HG03521 (cell line): Measurements from ENCODE around the gene VCAN.
"Not testable (repeated sequence)": the region's sequence is repeated elsewhere in the genome, so short reads cannot be mapped to it uniquely, and the experiment has no call there.

Experiments
- ATAC-seq: cut with Tn5 transposase; IDR thresholded peaks from one replicate; pipeline ENCODE4 v1.9.1; 2021; ENCODE audit warnings: mild to moderate bottlenecking, moderate library complexity; ENCODE audit not compliant: unreplicated experiment

VCAN gene

GRCh38 chr5:83471405-83472212 is at the start of gene VCAN:
TSS of gene VCAN (plus strand) at chr5:83471744. CDS start at chr5:83483519, 11,775 bp downstream.
- no peak for ATAC-seq

DNA sequence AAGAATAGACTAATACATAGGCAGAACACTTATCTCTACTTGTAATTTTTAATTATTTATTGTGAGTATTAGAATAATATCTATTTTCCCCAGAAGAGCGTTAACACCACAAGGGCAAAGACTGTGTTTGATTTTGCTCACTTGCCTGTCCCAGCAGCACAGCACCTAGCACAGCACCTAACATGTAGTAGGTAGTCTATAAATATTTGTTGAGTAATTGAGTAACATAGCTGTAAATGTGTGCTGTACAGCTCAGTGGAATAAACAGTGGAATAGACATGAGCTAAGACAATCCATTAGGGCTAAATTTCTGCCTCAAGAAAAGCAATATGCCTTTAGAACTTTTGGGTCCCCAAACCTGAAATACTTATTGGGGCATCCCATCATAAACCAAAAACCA is 49.3 kb upstream of the VCAN start:
- ATAC-seq: no peak

DNA sequence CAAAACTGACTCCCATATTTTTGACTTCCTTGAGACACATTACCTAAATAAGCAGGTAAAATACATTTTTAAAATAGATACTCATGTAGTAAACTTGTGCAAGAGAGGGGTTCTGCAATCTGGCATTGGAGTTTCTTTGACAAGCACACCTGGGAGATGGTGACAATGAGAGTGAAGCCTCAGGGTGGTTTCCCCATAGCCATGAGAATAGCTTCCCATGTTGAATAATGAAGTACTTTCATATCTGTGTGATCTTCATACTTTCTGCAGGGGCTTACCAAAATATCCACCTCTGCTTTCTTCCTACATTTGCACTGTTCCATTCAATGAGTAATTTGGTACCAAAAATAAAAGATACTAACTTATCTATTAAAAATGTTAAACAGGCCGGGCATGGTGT is 44.7 kb upstream of the VCAN start:
- peak; percentile 39 for ATAC-seq

DNA sequence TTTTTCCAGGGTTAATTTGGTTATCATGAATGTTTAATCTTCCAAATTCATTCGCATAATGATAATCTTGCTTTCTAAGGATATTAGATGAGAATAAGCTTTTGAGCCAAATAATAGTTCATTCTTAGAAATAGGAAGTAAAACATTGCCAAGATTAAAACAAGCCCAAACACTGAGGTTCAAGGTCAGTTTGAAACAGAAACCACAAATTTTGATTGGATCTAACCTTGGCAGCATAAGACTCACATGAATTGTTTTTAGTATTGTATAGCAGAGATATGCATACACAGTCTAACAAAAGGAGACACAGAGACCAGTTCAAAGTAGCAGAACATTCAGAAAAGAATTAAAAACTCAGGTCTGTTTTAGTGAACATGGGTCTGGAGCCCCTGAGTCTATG is 43.4 kb upstream of the VCAN start:
- no peak for ATAC-seq

DNA sequence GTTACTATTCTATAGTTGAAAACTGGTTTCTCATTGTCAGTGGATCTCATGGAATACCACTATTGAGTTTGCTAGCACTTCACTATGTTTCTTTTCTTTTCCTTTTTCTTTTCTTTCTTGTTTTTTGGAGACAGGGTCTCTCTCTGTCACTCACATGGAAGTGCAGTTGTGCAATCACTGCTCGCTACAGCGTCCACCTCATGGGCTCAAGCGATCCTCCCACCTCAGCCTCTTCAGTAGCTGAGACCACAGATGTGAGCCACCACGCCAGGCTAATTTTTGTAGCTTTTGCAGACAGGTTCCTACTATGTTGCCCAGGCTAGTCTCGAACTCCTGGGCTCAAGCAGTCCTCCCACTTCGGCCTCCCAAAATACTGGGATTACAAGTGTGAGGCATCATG is 42.7 kb upstream of the VCAN start:
- no peak for ATAC-seq

DNA sequence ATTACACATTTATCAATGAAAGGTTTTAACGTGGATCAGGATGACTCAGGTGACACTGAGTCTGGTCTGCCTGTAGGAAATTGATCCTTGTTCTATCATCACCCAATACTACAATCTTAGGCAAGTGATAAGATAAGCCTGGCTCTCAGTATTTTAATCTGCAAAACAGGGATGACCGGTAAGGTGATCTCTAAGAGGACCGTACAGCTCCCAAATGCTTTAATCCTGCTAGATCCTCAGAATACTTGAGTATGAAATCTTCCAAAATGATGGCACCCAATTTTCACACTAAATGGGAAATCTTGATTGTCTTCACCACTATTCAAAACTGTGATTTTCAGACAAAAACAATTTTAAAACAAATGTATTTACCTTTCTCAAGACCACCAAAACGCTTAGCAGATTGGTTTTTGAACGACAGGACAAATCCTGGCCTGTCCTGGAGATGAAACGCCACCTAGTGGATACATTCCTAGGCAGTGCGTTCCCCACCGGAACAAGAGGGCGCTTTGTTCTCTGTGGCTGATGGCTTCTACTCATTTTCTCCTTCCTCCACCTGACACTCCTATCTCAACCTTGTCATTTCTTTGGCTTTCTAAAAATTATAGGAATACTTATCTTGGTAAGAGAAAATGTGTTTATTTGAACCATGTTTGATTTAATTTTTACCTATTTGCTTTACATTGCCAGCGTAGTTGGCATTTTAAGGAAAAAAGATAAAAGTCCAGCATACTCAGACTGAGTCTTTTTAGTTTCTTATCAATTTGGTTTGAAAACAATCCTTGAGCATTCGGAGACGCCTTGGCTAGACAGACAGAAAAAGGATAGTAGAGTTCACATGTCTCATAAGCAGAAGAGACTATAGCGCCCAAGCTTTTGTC is 41.2 kb upstream of the VCAN start:
- ATAC-seq: peak; percentile 79

DNA sequence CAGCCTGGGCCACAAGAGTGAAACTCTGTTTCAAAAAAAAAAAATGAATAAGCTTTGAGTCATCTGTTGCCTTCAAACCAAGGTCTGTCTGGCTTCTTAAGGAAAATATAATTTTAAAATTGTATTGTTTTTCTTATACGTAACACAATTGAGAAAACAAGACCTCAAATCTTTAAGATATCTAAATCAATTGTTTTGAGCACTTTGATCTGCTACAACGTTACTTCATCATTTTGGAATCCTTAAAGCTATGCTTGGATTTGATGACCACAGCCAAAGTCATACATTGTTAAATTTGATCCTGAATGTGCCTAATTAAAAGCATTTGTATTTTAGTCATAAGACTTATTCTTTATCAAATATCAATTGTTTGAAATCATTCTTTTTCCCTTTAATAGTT is 37.7 kb upstream of the VCAN start:
- ATAC-seq: no peak

DNA sequence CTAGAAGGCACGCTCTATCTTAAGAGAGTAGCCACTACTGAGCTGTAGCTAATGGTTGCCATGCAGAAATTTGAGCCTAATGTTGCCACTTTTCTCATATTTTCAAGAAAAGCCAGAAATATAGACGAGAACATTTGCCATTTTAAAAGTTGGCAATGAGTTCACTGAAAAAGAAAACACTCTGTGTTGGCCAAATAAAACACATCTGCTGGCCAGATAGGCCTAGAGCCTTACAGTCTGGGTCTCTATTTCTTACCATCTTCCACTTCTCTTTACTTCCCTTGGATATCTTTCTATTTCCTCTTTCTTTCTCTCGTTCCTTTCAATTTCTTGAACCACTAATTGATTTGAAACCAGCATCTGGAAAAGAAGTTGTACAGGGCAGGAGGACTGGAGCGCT is 36.6 kb upstream of the VCAN start:
- ATAC-seq: no peak

DNA sequence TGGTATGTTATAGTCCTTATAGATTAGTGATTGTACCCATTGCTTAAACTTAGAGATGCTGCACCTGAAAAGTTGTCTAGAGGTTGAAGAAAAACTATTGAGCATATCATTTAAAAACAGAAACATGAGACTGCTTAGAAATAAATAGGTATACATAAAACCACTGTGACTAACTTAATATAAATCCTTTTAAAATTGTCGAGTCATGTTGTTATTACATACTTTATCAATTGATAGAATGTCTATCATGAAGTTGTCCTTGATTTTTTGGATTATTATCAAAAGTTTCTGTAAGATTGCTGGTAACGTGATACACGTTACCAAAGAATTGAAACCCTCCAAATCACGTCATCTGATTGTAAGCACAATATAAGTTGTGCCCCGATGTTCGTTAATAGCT is 35.3 kb upstream of the VCAN start:
- ATAC-seq: no peak

DNA sequence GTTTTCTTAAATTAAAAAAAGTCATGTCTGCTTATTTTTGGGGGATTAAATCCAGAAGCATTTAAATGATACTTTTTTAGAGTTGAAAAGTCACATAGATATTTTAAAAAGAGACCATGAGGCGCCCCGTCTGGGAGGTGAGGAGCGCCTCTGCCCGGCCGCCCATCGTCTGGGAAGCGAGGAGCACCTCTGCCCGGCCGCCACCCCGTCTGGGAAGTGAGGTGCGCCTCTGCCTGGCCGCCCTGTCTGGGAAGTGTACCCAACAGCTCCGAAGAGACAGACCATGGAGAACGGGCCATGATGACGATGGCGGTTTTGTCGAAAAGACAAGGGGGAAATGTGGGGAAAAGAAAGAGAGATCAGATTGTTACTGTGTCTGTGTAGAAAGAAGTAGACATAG is 33.8 kb upstream of the VCAN start:
- ATAC-seq: not testable (repeated sequence)

- ATAC-seq: no peak
These were observed 30.7 kb upstream of the VCAN start for GRCh38 chr5:83440826-83441225.

GRCh38 chr5:83441747-83442146 is 29.8 kb upstream of the VCAN start:
- ATAC-seq: peak; percentile 89

DNA sequence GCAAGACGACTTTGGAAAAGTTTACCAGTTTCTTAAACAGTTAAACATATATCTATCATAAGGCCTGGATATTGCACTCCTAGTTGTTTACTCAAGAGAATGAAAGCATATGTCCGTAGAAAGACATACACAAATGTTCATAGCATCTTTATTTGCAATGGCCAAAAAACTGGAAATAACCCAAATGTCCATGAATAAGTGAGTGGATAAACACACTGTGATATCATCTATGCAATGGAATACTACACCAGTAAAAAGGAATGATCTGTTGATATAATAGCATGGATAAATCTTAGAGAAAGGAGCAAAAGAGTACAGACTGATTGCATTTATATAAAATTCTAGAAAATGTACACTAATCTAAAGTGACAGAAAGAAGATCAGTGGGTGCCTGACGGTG is 28.0 kb upstream of the VCAN start:
- no peak for ATAC-seq

DNA sequence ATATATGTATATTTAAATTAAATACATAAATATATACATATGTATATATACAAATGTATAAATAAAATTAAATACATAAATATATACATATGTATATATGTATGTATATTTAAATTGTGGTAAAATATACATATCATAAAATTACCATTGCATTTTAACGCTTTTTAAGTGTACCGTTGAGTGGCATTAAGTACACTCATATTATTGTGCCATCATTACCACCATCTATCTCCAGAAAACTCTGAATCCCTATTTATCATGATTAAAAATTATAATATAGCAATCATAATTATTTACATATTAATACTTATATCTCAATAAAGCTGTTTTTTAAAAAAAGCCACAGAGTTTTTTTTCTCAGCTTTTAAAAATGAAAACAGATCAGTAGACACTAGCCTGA is 27.1 kb upstream of the VCAN start:
- ATAC-seq: no peak

DNA sequence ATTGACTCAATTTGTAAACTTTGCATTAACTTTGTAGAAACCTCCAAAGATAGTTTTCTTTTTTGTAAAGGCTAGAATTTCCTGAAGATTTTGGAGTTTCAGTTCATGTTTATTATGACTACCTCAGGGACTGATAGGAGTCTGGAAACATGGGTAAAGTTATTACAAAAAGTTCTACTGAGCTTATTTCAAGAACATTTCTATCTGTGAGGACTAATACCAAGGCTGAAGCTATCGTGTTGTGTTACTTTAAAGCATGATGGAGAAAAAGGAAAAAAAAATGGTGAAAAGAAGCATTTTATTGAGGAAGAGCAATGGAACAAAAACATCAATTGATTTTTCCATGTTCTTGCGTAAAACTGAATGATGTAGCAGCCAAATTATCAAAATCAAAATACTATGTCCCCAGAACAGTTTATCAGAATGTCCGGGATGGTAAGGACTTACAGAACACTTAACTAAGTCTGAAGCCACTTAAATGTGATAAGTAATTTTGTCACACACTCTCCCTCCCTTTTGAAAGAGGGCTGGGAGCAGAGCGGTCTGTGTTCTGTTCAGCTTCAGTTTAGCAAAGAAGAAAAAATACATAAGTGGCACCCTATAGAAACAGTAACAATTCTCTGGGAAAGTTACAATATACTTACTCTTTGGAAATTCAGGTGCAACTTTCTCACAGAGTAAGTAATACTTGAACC is 25.1 kb upstream of the VCAN start:
- ATAC-seq: no peak

DNA sequence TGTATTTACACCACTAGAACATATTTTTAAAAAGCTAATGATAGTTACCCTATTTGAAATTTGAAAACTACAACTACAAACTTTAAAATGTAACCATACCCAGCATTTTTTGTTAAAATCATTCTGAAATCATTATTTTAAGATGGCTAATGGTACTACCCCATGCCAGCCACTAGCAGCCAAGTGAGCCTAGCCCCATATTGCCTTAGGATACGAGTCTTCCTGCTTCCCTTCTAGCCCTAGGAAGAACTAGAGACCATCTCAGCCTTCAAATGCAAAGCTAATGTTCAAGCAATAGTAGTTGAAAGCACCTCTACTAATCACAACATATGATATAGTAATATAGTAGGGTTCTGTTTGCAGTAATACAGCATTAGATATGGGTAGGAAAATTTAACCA is 24.0 kb upstream of the VCAN start:
- no peak for ATAC-seq

GRCh38 chr5:83450183-83450966 is 21.2 kb upstream of the VCAN start:
- ATAC-seq: no peak

GRCh38 chr5:83450967-83451248 is 20.6 kb upstream of the VCAN start:
- no peak for ATAC-seq

DNA sequence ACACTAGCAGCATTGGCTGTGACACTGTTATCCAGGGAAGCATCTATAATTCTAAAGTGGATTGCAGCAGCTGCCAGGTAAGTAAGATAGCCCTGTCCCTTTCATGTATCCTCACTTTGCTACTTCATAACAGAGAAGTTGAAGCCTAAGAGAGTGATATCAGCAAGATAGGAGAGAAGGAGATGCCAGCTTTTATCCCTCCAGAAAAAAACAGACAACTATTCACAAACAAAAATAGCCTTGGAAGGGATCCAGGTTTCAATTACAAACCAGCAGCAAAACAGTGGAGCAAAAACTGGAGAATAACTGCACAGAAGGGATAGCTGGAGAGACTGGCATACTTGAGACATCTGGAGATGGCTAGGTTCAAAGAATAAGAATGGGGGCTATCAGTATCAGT is 19.6 kb upstream of the VCAN start:
- no peak for ATAC-seq

DNA sequence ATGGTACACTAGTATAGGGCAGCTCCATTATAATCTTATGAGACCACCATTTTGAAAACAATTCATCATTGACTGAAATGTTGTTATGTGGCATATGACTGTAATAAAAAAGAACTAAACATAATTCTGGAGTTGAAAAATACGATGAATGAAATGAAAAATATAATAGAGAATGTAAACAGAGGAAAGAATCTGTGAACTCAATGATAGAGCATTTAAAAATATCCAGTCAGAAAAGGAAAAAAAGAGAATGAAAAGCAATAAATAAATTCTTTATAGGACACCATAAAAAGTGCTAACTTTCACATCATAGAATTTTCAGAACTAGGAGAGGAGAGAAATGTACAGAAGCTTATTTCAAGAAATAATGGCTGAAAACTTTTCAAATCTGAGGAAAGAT is 17.6 kb upstream of the VCAN start:
- ATAC-seq: no peak

- ATAC-seq: no peak
These were observed 7.3 kb upstream of the VCAN start for GRCh38 chr5:83464261-83464660.
